Ovary (tissue), 3 donors: Measurements from ENCODE around the gene APOE.
"Not testable (repeated sequence)": the region's sequence is repeated elsewhere in the genome, so short reads cannot be mapped to it uniquely, and the experiment has no call there.

Experiments used
- EP300 ChIP-seq: sonication (generic); formaldehyde crosslinking; IDR thresholded peaks from one replicate; pipeline ENCODE4 v1.6.1; 2017; ENCODE audit warnings: antibody characterized with exemption
- TF ChIP-seq, protein P1 (sequence below), 3 donors: fragments of 450-650 bp in 2 of 3; fragments of 200-600 bp in 1 of 3; IDR thresholded peaks; one replicate each; pipeline versions ENCODE4 v1.5.1 to v1.8.0; 2016 to 2022; ENCODE audit warnings: antibody characterized with exemption in 3 of 3, mild to moderate bottlenecking in 1 of 3
- donor health status: DM: no; HTN: no; CAD: no.

DNA sequence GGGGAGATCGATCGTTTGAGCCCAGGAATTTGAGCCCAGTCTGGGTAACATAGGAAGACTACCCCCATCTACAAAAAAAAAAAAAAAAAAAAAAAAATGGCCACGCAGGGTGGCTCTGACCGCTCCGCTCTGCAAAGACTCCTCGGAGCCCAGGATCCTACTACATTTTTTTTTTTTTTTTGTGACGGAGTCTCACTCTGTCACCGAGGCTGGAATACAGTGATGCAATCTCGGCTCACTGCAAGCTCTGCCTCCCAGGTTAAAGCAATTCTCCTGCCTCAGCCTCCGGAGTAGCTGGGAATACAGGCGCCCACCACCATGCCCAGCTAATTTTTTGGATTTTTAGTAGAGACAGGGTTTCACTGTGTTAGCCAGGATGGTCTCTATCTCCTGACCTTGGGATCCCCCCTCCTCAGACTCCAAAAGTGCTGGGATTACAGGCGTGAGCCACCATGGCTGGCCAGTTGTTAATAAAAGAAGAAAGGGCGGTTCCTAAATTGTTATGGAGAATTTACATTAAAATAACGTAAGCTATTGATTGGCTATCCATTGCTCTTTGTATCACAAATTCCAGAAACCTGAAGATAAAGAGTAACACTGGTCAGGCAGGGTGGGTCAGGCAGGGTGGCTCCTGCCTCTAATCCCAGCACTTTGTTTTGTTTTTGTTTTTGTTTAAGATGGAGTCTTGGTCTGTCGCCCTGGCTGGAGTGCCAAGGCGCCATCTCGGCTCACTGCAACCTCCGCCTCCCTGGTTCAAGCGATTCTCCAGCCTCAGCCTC is 22.8 kb upstream of the APOE start:
- TF ChIP-seq, protein P1, sequence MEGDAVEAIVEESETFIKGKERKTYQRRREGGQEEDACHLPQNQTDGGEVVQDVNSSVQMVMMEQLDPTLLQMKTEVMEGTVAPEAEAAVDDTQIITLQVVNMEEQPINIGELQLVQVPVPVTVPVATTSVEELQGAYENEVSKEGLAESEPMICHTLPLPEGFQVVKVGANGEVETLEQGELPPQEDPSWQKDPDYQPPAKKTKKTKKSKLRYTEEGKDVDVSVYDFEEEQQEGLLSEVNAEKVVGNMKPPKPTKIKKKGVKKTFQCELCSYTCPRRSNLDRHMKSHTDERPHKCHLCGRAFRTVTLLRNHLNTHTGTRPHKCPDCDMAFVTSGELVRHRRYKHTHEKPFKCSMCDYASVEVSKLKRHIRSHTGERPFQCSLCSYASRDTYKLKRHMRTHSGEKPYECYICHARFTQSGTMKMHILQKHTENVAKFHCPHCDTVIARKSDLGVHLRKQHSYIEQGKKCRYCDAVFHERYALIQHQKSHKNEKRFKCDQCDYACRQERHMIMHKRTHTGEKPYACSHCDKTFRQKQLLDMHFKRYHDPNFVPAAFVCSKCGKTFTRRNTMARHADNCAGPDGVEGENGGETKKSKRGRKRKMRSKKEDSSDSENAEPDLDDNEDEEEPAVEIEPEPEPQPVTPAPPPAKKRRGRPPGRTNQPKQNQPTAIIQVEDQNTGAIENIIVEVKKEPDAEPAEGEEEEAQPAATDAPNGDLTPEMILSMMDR (IDR thresholded peaks at IDR 0.05): not testable (repeated sequence)
- TF ChIP-seq EP300: not testable (repeated sequence)
